Stomach smooth muscle (tissue), 2 donors: ENCODE data around the gene LCAT.
"Not testable (repeated sequence)": the region's sequence is repeated elsewhere in the genome, so short reads cannot be mapped to it uniquely, and the experiment has no call there.

Source experiments
- H3K27ac ChIP-seq: one replicate; pipeline ENCODE4 v1.7.0; 2013; ENCODE audit warnings: mild to moderate bottlenecking, low read length, inconsistent platforms
- H3K27me3 ChIP-seq, 2 donors: one replicate each; pipeline ENCODE4 v1.7.0; 2013; ENCODE audit warnings: low read length in 2 of 2; ENCODE audit not compliant: insufficient read depth in 2 of 2, control insufficient read depth in 1 of 2
- H3K36me3 ChIP-seq, 2 donors: one replicate each; pipeline ENCODE4 v1.7.0; 2013; ENCODE audit warnings: low read length in 2 of 2; ENCODE audit not compliant: control insufficient read depth in 2 of 2, insufficient read depth in 2 of 2
- H3K4me1 ChIP-seq: one replicate; pipeline ENCODE4 v1.7.0; 2013; ENCODE audit warnings: low read length; ENCODE audit not compliant: control insufficient read depth, insufficient read depth
- H3K4me3 ChIP-seq, 2 donors: one replicate each; pipeline ENCODE4 v1.7.0; 2013; ENCODE audit warnings: low read length in 2 of 2
- H3K9ac ChIP-seq, 2 donors: one replicate each; pipeline ENCODE4 v1.7.0; 2013; ENCODE audit warnings: low read length in 2 of 2, mild to moderate bottlenecking in 1 of 2
- H3K9me3 ChIP-seq, 2 donors: one replicate each; pipeline ENCODE4 v1.7.0; 2013; ENCODE audit warnings: low read length in 2 of 2; ENCODE audit not compliant: control insufficient read depth in 2 of 2
- donor health status: healthy.
- donor health status: Pancreatic carcinoma.

LCAT gene

DNA sequence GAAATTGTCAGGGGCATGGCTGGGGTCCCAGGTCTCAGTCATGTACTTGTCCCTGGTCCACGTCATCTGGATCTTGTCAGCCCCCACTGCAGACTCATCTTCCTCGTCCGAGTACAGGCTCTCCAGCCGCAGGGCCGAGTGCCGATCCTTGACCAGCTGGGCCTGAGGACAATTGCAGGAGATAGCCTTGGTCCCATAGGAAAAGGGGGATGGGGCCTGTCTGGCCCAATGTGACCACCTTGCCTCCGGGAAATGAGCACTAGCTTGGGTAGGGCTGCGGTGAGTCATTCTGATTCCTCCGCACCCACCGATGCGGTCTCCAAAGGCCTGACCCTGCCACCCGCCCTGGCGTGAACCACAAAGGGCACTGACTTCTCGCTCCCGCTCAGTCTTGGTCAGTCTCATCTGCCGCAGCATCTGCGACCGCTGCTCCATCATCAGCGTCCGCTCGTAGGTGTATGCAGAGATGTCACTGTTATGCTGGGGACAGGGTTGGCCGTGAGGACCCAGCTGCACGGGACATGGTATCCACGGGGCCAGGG is 1.5 kb upstream of the LCAT start:
- Histone ChIP-seq H3K9me3 (no peaks in the 10 kb centered on the region), H3K4me1 (peaks cover 40% of the 10 kb centered on the region), H3K27ac (no peak overlapping the region), H3K9ac (no peak overlapping the region), H3K36me3 (peaks cover 67 to 69% of the 10 kb centered on the region in 2 donors), H3K27me3 (no peaks in the 10 kb centered on the region), H3K4me3 (no peak overlapping the region)

DNA sequence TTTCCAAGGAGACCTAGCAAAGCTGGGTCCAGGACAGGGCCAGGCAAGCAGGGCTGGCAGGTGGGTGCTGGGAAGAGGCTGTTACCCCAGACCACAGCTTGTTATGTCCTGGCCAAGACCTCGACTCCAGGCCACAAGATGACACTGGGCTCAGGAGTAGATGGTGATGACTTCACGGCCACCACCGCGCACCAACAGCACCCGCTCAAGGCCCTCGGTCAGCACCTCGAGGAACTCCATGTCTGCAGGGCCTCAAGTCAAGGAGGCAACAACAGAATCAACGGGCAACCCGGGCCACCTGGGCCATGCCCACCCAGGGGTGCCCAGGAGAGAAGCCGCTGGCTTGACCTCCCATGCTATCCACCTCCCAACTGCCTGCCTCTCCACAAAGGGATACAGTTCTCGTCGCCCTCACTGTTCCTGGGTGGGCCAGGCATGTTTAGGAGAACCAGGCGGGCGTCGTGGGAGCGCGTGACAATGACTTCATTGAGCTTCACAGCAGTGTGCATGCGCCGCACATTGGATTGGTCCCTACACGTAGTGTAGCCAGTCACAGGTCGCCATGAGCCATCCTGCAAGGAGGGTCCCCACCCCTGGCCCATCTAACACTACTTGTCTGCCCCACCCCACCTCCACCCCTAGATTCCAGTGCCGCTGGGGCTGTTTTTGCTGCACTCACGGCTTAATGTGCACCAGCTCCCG is 921 bp upstream of the LCAT start:
- peak overlapping the region; percentile 88 for H3K27ac ChIP-seq
- H3K27me3 ChIP-seq = no peaks in the 10 kb centered on the region
- peaks cover 65 to 67% of the 10 kb centered on the region in 2 donors for H3K36me3 ChIP-seq
- peak overlapping the region in 1 of 2 donors; percentile 51 for H3K9ac ChIP-seq
- H3K9me3 ChIP-seq = no peaks in the 10 kb centered on the region
- no peak overlapping the region for H3K4me3 ChIP-seq
- H3K4me1 ChIP-seq = peaks cover 45% of the 10 kb centered on the region

DNA sequence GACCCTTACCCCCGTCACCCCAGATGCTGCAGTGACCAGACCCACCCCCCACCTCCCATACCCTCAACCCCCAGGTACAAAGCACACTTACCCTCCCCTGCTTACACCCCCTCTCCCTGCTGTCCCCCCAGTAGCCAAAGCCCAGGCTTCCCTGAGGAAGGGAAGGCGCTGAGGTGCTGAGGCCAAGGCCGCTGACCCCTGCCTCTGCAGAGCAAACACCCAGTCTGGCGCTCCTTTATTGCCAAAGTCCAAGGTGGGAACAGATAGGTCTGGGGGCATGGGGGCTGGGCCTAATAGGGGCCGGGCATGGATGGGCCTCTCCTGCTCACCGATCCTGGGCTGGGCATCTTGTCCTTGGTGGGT is 683 bp downstream of the LCAT start:
- peak overlapping the region; percentile 88 for H3K27ac ChIP-seq
- H3K9ac ChIP-seq = peak overlapping the region in 1 of 2 donors; percentile 33
- no peaks in the 10 kb centered on the region for H3K9me3 ChIP-seq
- H3K4me3 ChIP-seq = no peak overlapping the region
- H3K27me3 ChIP-seq = no peaks in the 10 kb centered on the region
- H3K4me1 ChIP-seq = peaks cover 45% of the 10 kb centered on the region
- peaks cover 54 to 55% of the 10 kb centered on the region in 2 donors for H3K36me3 ChIP-seq

DNA sequence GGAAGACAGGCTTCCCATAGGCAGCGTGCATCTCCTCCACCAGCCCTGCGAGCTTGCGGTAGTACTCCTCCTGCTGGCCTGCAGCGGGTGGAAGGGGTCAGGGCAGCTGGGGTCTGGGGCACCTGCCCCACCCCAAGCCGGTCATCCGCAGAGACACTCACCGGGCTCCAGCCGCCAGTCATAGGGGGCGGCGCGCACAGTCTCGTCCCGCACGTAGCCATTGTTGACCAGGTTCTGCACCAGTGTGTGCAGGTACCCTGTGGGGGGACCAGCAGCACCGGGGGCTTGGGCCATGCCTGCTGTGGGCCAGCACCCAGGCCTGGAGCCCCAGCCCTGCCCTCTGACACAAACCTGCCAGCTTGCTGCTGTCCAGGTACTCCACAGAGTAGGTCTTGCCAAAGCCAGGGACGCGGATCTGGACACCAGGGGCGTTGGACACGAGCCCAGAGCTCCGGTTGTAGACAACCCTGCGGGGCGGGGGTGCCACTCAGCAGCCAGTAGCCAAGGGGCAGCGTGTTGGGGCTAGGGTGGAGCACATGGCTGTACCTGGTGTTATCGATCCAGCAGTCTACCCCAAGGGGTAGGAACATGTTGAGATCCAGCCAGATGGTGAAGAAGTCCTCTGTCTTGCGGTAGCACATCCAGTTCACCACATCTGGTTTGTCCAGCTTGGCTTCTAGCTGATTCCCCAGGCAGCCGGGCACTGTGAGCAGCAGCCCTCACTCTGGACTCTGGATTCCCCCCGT is 1.2 kb downstream of the LCAT start:
- peak overlapping the region in 1 of 2 donors; percentile 27 for H3K9ac ChIP-seq
- H3K4me3 ChIP-seq = no peak overlapping the region
- H3K4me1 ChIP-seq = peaks cover 45% of the 10 kb centered on the region
- peak overlapping the region; percentile 88 for H3K27ac ChIP-seq
- no peaks in the 10 kb centered on the region for H3K27me3 ChIP-seq
- H3K36me3 ChIP-seq = peaks cover 49 to 50% of the 10 kb centered on the region in 2 donors
- H3K9me3 ChIP-seq = no peaks in the 10 kb centered on the region

DNA sequence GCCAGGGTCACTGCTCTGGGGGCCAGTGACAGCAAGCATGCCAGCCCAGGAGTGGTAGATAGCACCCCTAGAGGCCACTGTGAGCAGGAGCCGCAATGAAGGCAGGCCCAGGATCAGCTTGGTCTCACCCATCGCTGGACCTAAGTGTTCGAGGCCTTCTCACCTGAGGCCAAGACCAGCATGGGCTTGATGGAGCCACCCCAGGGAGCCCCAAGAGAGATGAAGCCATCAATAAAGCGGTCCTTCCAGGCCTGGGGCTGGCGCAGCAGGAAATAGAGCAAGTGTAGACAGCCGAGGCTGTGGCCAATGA is 1.8 kb downstream of the LCAT start:
- Histone ChIP-seq H3K27me3 (no peaks in the 10 kb centered on the region), H3K27ac (peak overlapping the region; percentile 88), H3K9ac (peak overlapping the region in 1 of 2 donors; percentile 27), H3K36me3 (peaks cover 44% of the 10 kb centered on the region in 2 donors), H3K9me3 (no peaks in the 10 kb centered on the region), H3K4me1 (peaks cover 47% of the 10 kb centered on the region), H3K4me3 (no peak overlapping the region)

DNA sequence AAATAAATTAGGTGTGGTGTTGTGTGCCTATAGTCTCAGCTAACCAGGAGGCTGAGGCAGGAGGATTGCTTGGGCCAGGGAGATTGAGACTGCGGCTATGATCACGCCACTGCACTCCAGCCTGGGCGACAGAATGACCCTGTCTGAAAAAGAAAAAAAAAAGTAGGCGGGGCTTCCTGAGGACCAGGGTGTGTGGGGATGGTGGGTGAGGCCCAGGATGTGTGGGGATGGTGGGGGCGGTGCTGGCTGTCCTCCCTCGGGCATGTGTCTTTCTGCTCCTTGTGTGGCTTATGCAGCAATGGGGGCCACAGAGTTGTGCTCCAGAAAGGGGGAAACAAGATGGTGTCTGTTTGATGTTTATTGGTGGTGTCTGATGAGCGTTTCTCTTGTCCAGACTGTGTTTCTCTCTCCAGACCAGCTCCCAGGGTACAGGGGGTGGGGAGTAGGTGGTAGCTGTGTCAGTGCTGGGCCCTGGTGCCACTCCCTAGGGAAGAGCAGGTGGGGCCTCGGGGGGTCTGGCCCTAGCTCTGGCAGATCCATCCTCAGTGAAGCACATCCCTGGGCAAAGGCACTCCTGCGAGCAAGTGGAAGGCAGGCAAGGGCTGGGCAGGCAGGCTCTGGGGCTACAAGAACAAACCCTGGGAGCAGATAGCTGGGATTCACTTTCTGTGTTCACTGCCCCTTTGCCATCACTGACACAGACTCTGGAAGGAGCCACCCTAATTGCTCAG is 2.3 kb downstream of the LCAT start:
- H3K27ac ChIP-seq = peak overlapping the region; percentile 88
- H3K9ac ChIP-seq = no peak overlapping the region
- peaks cover 50% of the 10 kb centered on the region for H3K4me1 ChIP-seq
- no peaks in the 10 kb centered on the region for H3K9me3 ChIP-seq
- peaks cover 40 to 41% of the 10 kb centered on the region in 2 donors for H3K36me3 ChIP-seq
- no peaks in the 10 kb centered on the region for H3K27me3 ChIP-seq
- no peak overlapping the region for H3K4me3 ChIP-seq

DNA sequence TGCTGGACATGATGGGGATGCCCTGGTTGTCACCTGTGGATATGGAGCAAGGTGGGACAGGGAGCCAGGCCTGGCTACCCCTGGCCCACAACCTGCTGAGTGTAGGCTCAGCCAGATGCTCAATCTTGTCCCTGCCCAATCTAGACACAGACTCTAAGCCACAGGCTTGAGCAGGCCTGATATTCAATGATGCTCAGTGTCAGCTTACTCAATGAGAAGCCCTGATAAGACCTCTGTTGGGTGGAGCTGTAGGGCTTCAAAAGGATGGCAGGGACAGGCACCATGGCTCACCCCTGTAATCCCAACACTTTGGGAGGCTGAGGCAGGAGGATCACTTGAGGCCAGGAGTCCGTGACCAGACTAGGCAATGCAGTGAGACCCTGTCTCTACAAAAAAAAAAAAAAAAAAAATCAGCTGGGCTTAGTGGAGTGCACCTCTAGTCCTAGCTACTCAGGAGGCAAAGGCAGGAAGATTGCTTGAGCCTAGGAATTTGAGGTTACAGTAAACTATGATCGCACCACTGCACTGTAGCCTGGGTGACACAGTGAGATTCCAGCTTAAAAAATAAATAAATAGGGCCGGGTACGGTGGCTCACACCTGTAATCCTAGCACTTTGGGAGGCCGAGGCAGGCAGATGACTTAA is 3.4 kb downstream of the LCAT start:
- Histone ChIP-seq H3K9me3 (no peaks in the 10 kb centered on the region), H3K4me1 (peaks cover 48% of the 10 kb centered on the region), H3K4me3 (no peak overlapping the region), H3K9ac (no peak overlapping the region), H3K27me3 (no peaks in the 10 kb centered on the region), H3K27ac (no peak overlapping the region), H3K36me3 (peaks cover 30 to 31% of the 10 kb centered on the region in 2 donors)

DNA sequence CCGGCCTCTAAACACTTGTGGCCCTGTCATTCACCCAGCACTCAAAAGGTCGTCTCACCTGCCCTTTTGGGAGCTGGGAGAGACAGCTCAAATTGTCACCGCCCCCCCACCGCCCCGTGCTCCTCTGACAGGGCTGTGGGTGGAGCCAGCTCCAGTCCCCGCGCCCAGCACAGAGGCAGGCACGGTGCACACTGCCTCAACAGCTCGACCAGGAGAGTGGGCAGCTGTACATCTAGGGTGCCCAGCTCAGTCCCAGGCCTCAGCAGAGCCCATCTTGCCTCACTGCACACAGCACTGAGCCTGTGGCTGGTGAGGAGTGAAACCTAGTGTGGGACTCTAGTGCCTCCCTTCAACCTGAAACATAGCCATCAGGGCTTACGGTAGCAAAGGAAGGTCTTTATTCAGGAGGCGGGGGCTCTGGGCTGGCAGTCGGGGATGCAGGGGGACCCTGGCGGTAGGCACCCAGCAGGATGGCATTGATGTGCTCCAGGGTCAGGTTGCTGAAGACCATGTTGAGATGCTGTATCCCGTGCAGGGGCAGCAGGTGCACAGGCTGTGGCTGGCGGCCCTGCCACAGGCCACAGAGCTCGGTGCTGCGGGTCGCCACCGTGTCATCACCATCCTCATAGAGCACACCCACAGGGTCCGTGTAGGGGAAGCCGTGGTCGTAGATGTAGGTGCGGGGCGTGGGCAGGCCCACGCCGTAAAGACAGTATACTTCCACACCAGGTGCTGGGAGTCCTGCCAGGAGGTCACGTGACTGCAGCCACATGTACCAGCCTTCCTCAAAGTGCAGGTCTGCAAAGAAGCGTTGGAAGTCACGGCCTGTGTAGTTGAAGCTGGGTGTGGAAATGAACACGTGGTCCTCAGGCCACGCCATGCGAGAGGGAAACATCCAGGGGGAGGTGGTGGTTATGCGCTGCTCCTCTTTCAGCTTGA is 4.1 kb downstream of the LCAT start:
- Histone ChIP-seq H3K4me1 (peaks cover 49% of the 10 kb centered on the region), H3K27ac (peak overlapping the region; percentile 18), H3K27me3 (no peaks in the 10 kb centered on the region), H3K36me3 (peaks cover 22 to 24% of the 10 kb centered on the region in 2 donors), H3K9ac (no peak overlapping the region), H3K4me3 (no peak overlapping the region), H3K9me3 (no peaks in the 10 kb centered on the region)

DNA sequence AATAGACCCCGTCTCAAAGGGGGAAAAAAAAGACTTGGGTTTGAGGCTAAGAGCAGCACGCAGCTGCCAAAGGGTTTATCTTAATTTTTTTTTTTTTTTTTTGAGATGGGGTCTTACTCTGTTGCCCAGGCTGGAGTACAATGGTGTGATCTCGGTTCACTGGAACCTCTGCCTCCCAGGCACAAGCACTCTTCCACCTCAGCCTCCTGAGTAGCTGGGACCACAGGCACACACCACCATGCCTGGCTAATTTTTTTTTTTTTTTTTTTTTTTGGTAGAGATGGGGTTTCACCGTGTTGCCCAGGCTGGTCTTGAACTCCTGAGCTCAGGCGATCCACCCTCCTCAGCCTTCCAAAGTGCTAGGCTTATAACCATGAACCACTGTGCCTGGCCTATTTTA is 6.2 kb downstream of the LCAT start:
- H3K27me3 ChIP-seq, H3K27ac ChIP-seq, H3K9me3 ChIP-seq, H3K4me3 ChIP-seq, H3K9ac ChIP-seq: not testable (repeated sequence)
- Histone ChIP-seq H3K4me1 (peaks cover 38% of the 10 kb centered on the region), H3K36me3 (peaks cover 14 to 20% of the 10 kb centered on the region in 2 donors)
